GM21619 (cell line): ENCODE results near the gene GJB4.
"Not testable (repeated sequence)": the region's sequence is repeated elsewhere in the genome, so short reads cannot be mapped to it uniquely, and the experiment has no call there.

Experiments
- ATAC-seq: cut with Tn5 transposase; IDR thresholded peaks from one replicate; pipeline ENCODE4 v1.9.1; 2021; ENCODE audit not compliant: unreplicated experiment

Gene GJB4

GRCh38 chr1:34759503-34760357 lies at the start of gene GJB4:
Gene GJB4, plus strand, starts transcription at chr1:34759740. Its CDS starts 1,515 bp downstream, at chr1:34761255.
- no peak for ATAC-seq

- ATAC-seq: no peak
These were observed 48.7 kb upstream of the GJB4 start for GRCh38 chr1:34710812-34711211.

DNA sequence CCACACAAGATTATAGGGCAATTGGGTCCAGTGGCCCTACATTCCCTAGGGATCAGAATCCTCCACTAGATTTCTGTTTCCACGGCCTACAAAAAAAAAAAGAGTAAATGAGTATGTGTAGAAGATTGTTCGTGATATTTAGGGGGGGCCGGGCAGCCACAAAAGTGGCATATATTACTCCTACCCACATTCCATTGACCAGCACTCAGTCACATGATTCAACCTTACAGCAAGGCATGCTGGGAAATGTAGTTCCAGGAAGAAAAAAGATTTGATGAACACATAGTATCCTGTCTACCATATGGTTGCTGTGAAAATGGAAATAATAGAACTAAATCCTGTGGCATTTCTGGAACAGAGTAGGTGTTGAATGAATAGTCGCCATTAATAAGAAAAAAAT lies 48.1 kb upstream of the GJB4 start:
- ATAC-seq: no peak

DNA sequence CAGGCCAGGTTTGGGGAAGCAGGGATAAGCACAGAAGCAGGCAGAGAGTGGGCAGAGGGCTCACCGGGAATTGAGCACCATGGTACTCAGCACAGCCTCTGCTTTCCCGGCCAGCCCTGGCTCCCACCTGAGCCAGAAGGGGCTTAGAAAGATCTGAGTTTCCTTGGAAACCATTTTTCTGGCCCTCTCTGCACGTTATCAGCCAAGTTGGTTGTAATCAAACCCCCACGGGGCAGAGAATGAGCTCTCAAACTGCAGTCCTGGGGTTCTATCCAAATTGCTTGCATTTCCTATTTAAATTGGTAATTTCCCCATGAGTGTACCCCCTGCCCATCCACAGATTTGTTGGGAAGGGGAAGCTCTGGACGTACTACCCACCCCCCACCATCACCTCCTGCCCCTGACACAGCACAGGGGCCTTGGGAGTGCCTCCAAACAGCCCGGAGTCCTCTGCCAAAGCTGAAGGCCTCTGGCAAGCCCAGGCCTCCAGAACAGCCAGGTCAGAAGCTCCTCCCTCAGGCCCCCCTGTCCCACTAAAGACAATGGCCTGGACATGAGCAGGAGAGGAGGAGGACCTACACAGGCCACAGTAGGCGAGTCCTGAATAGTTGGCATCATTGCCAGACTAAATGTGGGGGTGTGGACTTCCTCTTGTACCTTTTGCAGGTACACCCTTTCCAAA lies 47.4 kb upstream of the GJB4 start:
- ATAC-seq: no peak

DNA sequence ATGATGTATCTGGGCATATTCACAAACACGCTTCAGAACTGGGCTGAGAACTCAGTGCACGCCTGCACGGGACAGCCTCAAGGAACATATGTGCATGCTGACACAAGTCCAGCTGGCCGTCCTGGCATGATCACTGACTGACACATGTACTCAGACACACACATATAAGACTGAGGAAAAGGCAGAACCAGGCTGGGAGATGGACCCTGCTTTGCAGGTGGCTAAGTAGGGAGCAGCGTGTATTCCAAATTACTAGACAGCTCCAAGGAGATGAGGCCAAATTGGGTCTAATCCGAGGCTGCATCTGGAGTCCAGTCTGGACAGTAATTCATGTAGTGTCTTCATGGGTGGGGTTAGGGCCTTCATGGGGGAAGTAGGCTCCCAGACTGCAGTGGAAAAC lies 46.1 kb upstream of the GJB4 start:
- ATAC-seq: no peak

DNA sequence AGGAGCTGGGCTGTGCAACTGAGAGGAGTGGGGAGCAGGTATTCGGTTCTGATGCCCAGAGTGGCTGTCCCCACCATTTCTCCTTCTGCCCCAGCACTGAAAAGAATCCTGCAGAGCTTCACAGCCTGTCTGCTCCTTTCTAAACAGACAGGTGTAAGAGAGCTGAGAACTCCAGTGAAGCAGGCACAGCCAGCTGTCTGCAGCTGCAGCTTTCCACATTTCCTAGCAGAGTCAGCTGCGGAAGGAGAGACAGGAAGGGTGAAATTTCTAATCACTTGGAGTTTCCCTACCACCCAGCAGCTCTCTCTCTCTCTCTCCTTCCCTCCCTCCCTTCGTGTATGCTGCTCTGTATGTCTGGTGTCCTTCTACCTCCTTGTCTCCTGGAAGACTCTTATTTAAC lies 45.2 kb upstream of the GJB4 start:
- ATAC-seq: no peak

GRCh38 chr1:34715139-34715538 lies 44.4 kb upstream of the GJB4 start:
- ATAC-seq: no peak

- no peak for ATAC-seq
These were observed 38.3 kb upstream of the GJB4 start for GRCh38 chr1:34721241-34721640.

- ATAC-seq: no peak
These were observed 37.7 kb upstream of the GJB4 start for GRCh38 chr1:34721646-34722355.

- no peak for ATAC-seq
These were observed 32.7 kb upstream of the GJB4 start for GRCh38 chr1:34726861-34727260.

GRCh38 chr1:34730485-34730884 lies 29.1 kb upstream of the GJB4 start:
- ATAC-seq: no peak

GRCh38 chr1:34732831-34733230 lies 26.7 kb upstream of the GJB4 start:
- ATAC-seq: not testable (repeated sequence)

GRCh38 chr1:34736692-34737091 lies 22.8 kb upstream of the GJB4 start:
- no peak for ATAC-seq

GRCh38 chr1:34737236-34737635 lies 22.3 kb upstream of the GJB4 start:
- not testable (repeated sequence) for ATAC-seq

GRCh38 chr1:34739613-34740012 lies 19.9 kb upstream of the GJB4 start:
- ATAC-seq: no peak

- ATAC-seq: no peak
These were observed 19.2 kb upstream of the GJB4 start for GRCh38 chr1:34740161-34740868.

- ATAC-seq: peak; percentile 69
These were observed 16.8 kb upstream of the GJB4 start for GRCh38 chr1:34742667-34743270.

GRCh38 chr1:34743775-34744174 lies 15.8 kb upstream of the GJB4 start:
- ATAC-seq: no peak

- no peak for ATAC-seq
These were observed 14.7 kb upstream of the GJB4 start for GRCh38 chr1:34744851-34745250.

DNA sequence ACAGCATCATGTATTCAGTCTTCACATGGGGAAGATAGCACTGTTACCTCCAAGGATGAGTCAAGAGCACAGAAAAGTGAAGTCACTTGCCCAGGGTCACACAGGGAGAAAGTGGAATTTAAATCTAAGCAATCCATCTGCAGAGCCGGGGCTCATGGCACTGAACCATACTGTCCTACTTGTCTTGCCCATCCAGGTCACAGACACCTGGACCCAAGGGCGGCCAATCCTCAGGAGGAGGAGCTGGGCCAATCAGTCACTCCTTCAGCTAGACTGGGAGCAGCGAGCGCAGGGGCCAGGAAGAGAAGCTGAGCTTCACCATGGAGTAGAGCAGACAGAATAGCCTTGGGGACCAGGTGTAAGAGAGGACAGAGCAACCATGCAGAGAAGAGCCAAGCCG lies 13.9 kb upstream of the GJB4 start:
- no peak for ATAC-seq

DNA sequence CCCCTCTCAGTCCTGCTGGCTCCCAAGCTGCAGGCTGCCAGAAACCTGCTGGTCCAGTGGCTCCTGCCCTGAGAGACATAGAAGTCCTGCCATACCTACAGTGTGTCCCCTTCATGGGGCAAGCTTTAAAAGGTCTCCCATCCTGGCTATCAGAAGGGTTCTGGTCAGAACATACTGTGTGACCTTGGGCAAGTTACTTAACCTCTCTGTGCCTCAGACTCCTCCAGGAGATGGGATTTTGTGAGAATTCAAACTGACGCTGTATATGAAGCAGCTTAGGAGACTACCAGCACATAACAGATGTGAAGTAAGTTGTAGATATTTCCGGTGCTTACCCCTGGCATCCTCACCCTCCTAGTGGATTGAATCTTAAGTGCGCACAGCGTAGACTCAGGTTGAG lies 13.4 kb upstream of the GJB4 start:
- no peak for ATAC-seq
